Tibial artery (tissue), 4 donors: Measurements from ENCODE around the gene ITPK1.

Experiments
- DNase-seq, 2 donors: peaks; one replicate each; pipeline ENCODE4 v3.0.0-alpha.2; 2019
- H3K27ac ChIP-seq, 2 donors: fragments of 200-600 bp; sonication (generic) in 1 of 2; 1 replicate in 1 of 2; 2 replicates in 1 of 2; pipeline ENCODE4 v1.5.1; 2018 to 2019; ENCODE audit warnings: mild to moderate bottlenecking in 1 of 2
- H3K27me3 ChIP-seq, 2 donors: fragments of 200-600 bp; sonication (generic) in 1 of 2; one replicate each; pipeline versions ENCODE4 v1.5.1 to v1.6.0; 2016 to 2019
- H3K36me3 ChIP-seq, 3 donors: fragments of 200-600 bp; sonication (generic) in 2 of 3; one replicate each; pipeline ENCODE4 v1.5.1; 2016 to 2019; ENCODE audit warnings: mild to moderate bottlenecking in 2 of 3
- H3K4me1 ChIP-seq, 4 donors: fragments of 200-600 bp; sonication (generic) in 2 of 4; 1 replicate in 3 of 4; 2 replicates in 1 of 4; pipeline ENCODE4 v1.5.1; 2016 to 2019
- H3K4me3 ChIP-seq, 2 donors: fragments of 200-600 bp; sonication (generic) in 1 of 2; 1 replicate in 1 of 2; 2 replicates in 1 of 2; pipeline ENCODE4 v1.5.1; 2018 to 2019; ENCODE audit warnings: mild to moderate bottlenecking in 2 of 2
- H3K9me3 ChIP-seq, 3 donors: fragments of 200-600 bp; sonication (generic) in 1 of 3; one replicate each; pipeline ENCODE4 v1.5.1; 2016 to 2019
- intact Hi-C: fragments of 100-400 bp; cut with DNase I; formaldehyde crosslinking; loops from one replicate; pipeline ENCODE4 v1.15.0; 2023; ENCODE audit warnings: low total_unique reads
- TF ChIP-seq, protein P1 (sequence below), 2 experiments: fragments of 200-600 bp in 1 of 2; fragments of 450-650 bp in 1 of 2; IDR thresholded peaks; one replicate each; pipeline ENCODE4 v1.5.1; 2017 to 2019; ENCODE audit warnings: antibody characterized with exemption in 2 of 2, mild to moderate bottlenecking in 1 of 2, moderate library complexity in 1 of 2

The ITPK1 gene

DNA sequence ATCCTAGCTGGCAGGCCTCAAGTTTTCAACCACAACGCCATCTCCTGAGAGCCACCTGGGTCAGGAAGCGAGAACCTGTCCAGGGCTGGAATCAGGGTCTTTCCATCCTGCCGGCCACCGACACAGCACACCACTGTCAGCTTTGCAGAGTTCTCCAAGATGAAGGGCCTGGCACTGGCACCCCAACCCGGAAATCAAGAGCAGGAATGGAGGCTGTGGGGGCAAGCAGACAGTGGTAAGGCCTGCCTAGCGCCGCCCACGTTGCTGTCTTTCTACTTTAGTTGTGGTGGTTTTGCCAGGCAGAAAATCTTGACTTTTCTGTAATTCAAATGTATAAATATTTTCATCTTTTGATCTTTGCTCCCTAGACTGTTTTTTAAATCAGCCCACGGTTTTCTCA lies 90.7 kb downstream of the ITPK1 start:
- intact Hi-C loops, result no loop called here
- TF ChIP-seq, protein P1, sequence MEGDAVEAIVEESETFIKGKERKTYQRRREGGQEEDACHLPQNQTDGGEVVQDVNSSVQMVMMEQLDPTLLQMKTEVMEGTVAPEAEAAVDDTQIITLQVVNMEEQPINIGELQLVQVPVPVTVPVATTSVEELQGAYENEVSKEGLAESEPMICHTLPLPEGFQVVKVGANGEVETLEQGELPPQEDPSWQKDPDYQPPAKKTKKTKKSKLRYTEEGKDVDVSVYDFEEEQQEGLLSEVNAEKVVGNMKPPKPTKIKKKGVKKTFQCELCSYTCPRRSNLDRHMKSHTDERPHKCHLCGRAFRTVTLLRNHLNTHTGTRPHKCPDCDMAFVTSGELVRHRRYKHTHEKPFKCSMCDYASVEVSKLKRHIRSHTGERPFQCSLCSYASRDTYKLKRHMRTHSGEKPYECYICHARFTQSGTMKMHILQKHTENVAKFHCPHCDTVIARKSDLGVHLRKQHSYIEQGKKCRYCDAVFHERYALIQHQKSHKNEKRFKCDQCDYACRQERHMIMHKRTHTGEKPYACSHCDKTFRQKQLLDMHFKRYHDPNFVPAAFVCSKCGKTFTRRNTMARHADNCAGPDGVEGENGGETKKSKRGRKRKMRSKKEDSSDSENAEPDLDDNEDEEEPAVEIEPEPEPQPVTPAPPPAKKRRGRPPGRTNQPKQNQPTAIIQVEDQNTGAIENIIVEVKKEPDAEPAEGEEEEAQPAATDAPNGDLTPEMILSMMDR (IDR thresholded peaks at IDR 0.05), result no peak
- Histone ChIP-seq H3K36me3 (no peaks in the 10 kb centered on the region), H3K27me3 (no peaks in the 10 kb centered on the region), H3K27ac (no peak overlapping the region), H3K4me1 (peaks cover 0 to 7% (median under 1%) of the 10 kb centered on the region in 4 donors), H3K4me3 (no peak overlapping the region), H3K9me3 (no peaks in the 10 kb centered on the region)
- DNase-seq, result no peak

DNA sequence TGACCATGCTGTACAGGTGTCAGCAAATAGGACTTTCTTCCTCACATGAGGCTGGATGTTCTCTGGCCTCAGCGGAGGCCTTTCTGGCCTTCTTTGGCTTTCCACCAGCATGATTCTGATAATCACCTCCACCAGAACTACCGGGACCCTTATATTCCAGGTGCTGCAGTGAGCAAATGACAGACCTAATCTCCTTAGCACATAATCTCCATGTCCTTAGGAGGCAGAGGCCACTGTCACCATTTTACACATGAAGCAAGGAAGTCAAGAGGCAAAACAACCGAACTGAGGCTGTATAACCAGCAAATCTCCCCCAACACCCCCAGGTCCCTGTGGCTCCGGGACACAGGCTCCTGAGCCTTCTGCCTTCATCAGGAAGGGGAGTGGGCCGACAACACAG lies 91.2 kb downstream of the ITPK1 start:
- no peak for DNase-seq
- Histone ChIP-seq H3K4me3 (no peak overlapping the region), H3K36me3 (no peaks in the 10 kb centered on the region), H3K9me3 (no peaks in the 10 kb centered on the region), H3K4me1 (peaks cover 0 to 12% (median 4%) of the 10 kb centered on the region in 4 donors), H3K27me3 (no peaks in the 10 kb centered on the region), H3K27ac (no peak overlapping the region)
- TF ChIP-seq, protein P1 (IDR thresholded peaks at IDR 0.05), result no peak
- intact Hi-C loops, result no loop called here

DNA sequence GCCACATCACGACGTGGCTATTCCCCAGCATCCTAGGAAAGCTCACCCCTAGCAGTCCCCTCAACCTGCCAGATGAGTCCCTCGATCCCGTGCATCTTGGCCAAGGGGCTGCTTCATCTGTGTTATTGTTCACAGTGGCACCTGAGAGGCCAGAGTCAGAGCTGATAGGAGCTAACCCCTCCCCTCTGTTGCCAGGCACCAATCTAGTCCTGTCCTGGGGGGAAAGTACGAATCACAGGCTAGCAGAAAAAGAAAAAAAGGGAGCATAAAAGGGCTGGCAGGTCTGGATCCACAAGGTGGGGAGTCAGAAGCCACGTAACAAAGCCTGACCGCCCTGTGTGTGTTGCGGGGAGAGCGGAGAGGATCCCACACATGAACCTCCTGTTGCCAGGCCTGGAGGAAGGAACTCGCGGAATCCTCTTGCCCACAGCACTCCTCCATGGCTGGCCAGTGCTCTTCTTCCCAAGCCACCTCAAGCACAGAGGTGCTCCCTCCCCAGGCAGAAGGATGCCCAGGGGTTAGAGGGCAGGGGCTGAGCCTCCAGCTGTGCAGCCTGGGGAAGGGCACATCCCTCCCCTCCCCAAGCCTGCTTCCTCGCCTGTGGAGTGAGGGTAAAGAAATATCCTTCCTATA lies 91.8 kb downstream of the ITPK1 start:
- Histone ChIP-seq H3K27me3 (no peaks in the 10 kb centered on the region), H3K27ac (no peak overlapping the region), H3K9me3 (no peaks in the 10 kb centered on the region), H3K4me3 (no peak overlapping the region), H3K4me1 (peaks cover 0 to 18% (median 10%) of the 10 kb centered on the region in 4 donors), H3K36me3 (no peaks in the 10 kb centered on the region)
- intact Hi-C loops, result no loop called here
- TF ChIP-seq, protein P1 (IDR thresholded peaks at IDR 0.05), result no peak
- no peak for DNase-seq

DNA sequence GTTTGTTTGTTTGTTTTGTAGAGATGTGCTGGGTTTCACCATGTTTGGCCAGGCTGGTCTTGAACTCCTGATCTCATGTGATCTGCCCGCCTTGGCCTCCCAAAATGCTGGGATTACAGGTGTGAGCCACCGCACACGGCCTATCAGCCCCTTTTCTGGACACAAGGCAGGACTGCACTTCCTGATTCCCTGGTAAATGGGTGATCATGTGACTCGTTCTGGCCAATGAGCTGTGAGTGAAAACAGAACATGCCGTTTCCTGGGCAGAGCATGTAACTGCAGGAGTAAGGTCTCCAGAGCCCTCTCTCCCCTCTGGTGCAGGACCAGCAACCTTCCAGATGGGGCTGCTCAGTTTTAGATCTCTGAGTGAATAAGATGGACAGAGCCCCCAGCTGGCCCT lies 92.7 kb downstream of the ITPK1 start:
- H3K4me1 ChIP-seq, result peaks cover 0 to 23% (median 15%) of the 10 kb centered on the region in 4 donors
- H3K27ac ChIP-seq, result no peak overlapping the region
- no peaks in the 10 kb centered on the region for H3K9me3 ChIP-seq
- intact Hi-C loops, result no loop called here
- no peak for DNase-seq
- H3K36me3 ChIP-seq, result no peaks in the 10 kb centered on the region
- TF ChIP-seq, protein P1 (IDR thresholded peaks at IDR 0.05), result no peak
- no peak overlapping the region for H3K4me3 ChIP-seq
- no peaks in the 10 kb centered on the region for H3K27me3 ChIP-seq

DNA sequence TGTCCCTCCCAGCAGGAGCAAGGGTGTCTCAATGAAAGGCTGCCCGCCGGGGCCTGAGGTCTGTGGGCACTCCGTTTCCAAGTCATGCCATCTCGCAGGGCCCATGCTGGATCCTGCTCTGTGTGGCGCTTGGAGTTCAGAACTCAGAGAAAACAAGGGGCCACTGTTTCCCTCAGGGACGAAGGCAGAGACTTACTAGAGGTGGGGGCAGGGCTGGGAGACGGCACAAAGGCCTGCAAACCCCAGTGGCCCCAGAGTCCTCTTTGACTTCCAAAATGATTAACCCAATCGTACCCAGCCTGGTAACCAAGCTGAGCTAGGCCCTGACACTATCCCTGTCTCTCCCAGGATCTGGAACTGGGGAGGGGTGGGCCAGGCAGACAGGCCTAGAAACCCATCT lies 95.8 kb downstream of the ITPK1 start:
- Histone ChIP-seq H3K9me3 (no peaks in the 10 kb centered on the region), H3K36me3 (peaks cover 0 to 12% (median 0%) of the 10 kb centered on the region in 3 donors), H3K4me3 (no peak overlapping the region), H3K27me3 (no peaks in the 10 kb centered on the region), H3K27ac (peak overlapping the region in 1 of 2 donors; percentile 39), H3K4me1 (peaks cover 0 to 47% (median 24%) of the 10 kb centered on the region in 4 donors)
- intact Hi-C loops, result no loop called here
- no peak for DNase-seq
- TF ChIP-seq, protein P1 (IDR thresholded peaks at IDR 0.05), result no peak
